Measurements from ENCODE around the gene BCLAF1. TPM values are rescaled to one million over a fixed set of nuclear protein-coding genes. Genes with fewer than 3 reads are reported as not detected.

The BCLAF1 gene
- total and polyA plus RNA-seq, 12 donors, result 13.1 to 102 (median 92.2) TPM

DNA sequence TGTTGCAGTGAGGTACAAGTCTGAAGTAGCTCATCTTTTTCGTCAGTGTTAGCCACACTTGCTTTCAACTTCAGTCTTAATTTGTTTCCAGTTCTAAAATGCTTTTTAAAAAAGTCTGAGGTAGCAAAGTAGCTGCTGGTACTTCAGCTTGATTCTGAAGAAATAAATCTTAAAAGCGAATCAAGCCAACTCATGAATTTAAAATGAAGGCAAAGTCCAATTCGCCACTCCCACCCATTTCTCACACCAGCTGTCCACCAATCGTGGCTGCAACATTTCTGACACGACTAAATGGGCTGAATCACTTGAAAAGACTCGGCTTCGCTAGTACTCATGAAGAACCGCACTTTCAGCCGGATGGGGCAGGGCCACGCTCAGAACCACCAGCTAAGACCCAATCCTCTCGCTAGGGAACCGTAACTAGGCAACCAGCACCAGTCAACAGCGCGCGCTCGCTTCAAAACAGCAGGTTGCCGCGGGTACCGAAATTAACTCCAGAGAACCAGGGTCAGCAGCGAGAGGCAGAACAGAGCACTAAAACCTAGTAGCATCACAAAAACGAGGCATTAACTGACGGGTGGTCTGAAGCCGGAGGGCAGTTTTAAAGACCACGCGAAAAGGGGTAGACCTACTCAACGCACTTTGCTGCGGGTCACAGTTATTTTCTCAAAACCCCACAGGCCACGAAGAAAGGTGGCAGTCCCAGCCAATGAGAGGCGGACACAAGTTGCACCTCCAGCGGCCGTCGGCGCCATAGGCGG lies 900 bp downstream of the BCLAF1 start:
- no peaks in the 10 kb centered on the region for H3K27me3 ChIP-seq
- WGBS, 2 donors, result 1% methylated on average over 34 of the region's 34 CpGs
- intact Hi-C loops (cut with DNase I), result loop anchor here in 4 of 10 donors (2.0 to 5.0 kb wide), 4 partner anchors 36 to 792 kb away; partner anchors contain the start of genes MTFR2 (in 3 of the 4) and AHI1 (in 2 of the 4)
- ATAC-seq, result peak; percentile 28 to 58 (median 48)
- TF ChIP-seq, protein P1, sequence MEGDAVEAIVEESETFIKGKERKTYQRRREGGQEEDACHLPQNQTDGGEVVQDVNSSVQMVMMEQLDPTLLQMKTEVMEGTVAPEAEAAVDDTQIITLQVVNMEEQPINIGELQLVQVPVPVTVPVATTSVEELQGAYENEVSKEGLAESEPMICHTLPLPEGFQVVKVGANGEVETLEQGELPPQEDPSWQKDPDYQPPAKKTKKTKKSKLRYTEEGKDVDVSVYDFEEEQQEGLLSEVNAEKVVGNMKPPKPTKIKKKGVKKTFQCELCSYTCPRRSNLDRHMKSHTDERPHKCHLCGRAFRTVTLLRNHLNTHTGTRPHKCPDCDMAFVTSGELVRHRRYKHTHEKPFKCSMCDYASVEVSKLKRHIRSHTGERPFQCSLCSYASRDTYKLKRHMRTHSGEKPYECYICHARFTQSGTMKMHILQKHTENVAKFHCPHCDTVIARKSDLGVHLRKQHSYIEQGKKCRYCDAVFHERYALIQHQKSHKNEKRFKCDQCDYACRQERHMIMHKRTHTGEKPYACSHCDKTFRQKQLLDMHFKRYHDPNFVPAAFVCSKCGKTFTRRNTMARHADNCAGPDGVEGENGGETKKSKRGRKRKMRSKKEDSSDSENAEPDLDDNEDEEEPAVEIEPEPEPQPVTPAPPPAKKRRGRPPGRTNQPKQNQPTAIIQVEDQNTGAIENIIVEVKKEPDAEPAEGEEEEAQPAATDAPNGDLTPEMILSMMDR (IDR thresholded peaks at IDR 0.05), result peak in 5 of 9 donors; percentile 32 to 52 (median 42)
- peak; percentile 64 to 84 for DNase-seq
- no peaks in the 10 kb centered on the region for H3K9me3 ChIP-seq
- H3K4me3 ChIP-seq, result peak overlapping the region; percentile 59 to 86 (median 83)
- H3K27ac ChIP-seq, result peak overlapping the region; percentile 91 to 99 (median 99)
- peaks cover 0 to 63% (median 52%) of the 10 kb centered on the region in 9 donors for H3K4me1 ChIP-seq
- H3K36me3 ChIP-seq, result peaks cover 0 to 5% (median 0%) of the 10 kb centered on the region in 9 donors

GRCh38 chr6:136284909-136285308 lies 4.7 kb downstream of the BCLAF1 start:
- TF ChIP-seq, protein P1 (IDR thresholded peaks at IDR 0.05), result no peak
- H3K27ac ChIP-seq, result peak overlapping the region in 1 of 10 donors; percentile 11
- WGBS, 2 donors, result 26 to 49% methylated on average over 2 of the region's 2 CpGs
- H3K9me3 ChIP-seq, result no peaks in the 10 kb centered on the region
- H3K4me1 ChIP-seq, result peaks cover 11 to 88% (median 82%) of the 10 kb centered on the region in 9 donors
- no peaks in the 10 kb centered on the region for H3K27me3 ChIP-seq
- H3K4me3 ChIP-seq, result no peak overlapping the region
- peaks cover 0 to 29% (median 7%) of the 10 kb centered on the region in 9 donors for H3K36me3 ChIP-seq
- DNase-seq (no peak), ATAC-seq (no peak)
- intact Hi-C loops (cut with DNase I), result loop anchor here in 3 of 10 donors (5.0 kb wide), 2 partner anchors 33 to 788 kb away; partner anchors contain the start of genes MTFR2 (in 2 of the 3) and AHI1 (in 1 of the 3)

DNA sequence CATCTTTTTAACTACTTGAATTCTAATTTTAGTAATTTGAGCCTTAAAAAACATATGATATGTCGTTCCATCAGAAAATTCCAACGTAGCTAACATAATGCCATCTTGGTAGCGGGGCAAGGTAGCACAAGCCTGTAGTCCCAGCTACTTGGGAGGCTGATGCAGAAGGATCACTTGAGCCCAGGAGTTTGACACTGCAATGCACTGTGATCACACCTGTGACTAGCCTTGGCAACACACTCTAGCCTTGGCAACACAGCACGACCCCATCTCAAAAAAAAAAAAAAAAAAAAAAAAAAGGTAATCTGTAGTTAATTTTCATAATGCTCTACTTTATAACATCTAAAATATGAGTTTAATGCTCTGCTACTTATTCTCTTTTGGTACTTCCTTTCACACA lies 6.7 kb downstream of the BCLAF1 start:
- Histone ChIP-seq H3K36me3 (peaks cover 0 to 49% (median 7%) of the 10 kb centered on the region in 9 donors), H3K4me3 (no peak overlapping the region), H3K4me1 (peaks cover 11 to 92% (median 83%) of the 10 kb centered on the region in 9 donors), H3K27ac (peak overlapping the region in 1 of 10 donors; percentile 4), H3K9me3 (no peaks in the 10 kb centered on the region), H3K27me3 (no peaks in the 10 kb centered on the region)
- intact Hi-C loops (cut with DNase I), result no loop called here
- TF ChIP-seq, protein P1 (IDR thresholded peaks at IDR 0.05), result no peak
- WGBS, 2 donors, result 61 to 70% methylated on average over 4 of the region's 4 CpGs
- ATAC-seq (no peak), DNase-seq (no peak)

- peak in 5 of 8 donors; percentile 49 to 94 (median 64) for ATAC-seq
These were observed 9.5 kb downstream of the BCLAF1 start for GRCh38 chr6:136280032-136280609.

More at GRCh38 chr6:136280032-136280609, 9.5 kb downstream of the BCLAF1 start:
- 55 to 70% methylated on average over 3 of the region's 3 CpGs for WGBS, 2 donors
- intact Hi-C loops (cut with DNase I), result no loop called here
- TF ChIP-seq, protein P1 (IDR thresholded peaks at IDR 0.05), result no peak
- H3K4me1 ChIP-seq, result peaks cover 11 to 75% (median 67%) of the 10 kb centered on the region in 9 donors
- H3K36me3 ChIP-seq, result peaks cover 0 to 69% (median 27%) of the 10 kb centered on the region in 9 donors
- H3K4me3 ChIP-seq, result no peak overlapping the region
- peak overlapping the region in 1 of 10 donors; percentile 32 for H3K27ac ChIP-seq
- H3K9me3 ChIP-seq, result no peaks in the 10 kb centered on the region
- no peak for DNase-seq
- H3K27me3 ChIP-seq, result no peaks in the 10 kb centered on the region
